Keratinocyte (primary cell): ENCODE measurements around the gene MALAT1.

Experiments
- EZH2 ChIP-seq: IDR thresholded peaks from one replicate; pipeline ENCODE4 v1.6.1; 2012; ENCODE audit warnings: inconsistent platforms, mild to moderate bottlenecking, low read length, moderate library complexity
- TF ChIP-seq, protein P1 (sequence below), 3 experiments: IDR thresholded peaks in 1 of 3; conservative IDR thresholded peaks in 1 of 3; optimal IDR thresholded peaks in 1 of 3; 2 replicates in 2 of 3; 3 replicates in 1 of 3; pipeline versions ENCODE3 to v1.5.1; 2011; ENCODE audit warnings: low read length in 3 of 3, mild to moderate bottlenecking in 3 of 3, moderate library complexity in 2 of 3, control low read depth in 1 of 3, inconsistent platforms in 1 of 3; ENCODE audit not compliant: insufficient read depth in 2 of 3; ENCODE audit errors: extremely low read depth in 1 of 3

DNA sequence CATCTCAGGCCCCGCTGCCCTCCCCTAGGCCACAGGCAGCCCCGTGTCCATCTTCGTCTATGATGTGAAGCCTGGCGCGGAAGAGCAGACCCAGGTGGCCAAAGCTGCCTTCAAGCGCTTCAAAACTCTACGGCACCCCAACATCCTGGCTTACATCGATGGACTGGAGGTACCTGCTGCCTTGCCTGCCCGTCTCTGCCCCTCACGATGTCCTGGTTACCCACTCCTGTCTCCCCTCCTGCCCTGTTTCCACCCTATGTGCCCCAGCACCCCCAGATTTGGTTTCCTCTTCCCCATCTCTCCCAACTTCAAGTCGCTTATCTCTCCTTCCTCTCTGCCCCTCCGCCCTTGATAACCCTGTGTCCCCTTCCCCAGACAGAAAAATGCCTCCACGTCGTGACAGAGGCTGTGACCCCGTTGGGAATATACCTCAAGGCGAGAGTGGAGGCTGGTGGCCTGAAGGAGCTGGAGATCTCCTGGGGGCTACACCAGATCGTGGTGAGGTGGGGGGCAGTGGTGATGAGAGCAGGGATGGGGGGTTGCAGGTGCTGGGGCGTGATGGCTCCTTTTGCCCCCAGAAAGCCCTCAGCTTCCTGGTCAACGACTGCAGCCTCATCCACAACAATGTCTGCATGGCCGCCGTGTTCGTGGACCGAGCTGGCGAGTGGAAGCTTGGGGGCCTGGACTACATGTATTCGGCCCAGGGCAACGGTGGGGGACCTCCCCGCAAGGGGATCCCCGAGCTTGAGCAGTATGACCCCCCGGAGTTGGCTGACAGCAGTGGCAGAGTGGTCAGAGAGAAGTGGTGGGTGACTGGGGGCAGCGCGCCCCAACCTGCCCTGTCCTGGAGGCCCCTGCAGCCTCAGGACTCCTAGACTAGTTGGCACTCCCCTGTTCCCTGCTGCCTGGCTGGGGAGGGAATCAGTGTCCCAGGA is 27.0 kb downstream of the MALAT1 start:
- TF ChIP-seq, protein P1, sequence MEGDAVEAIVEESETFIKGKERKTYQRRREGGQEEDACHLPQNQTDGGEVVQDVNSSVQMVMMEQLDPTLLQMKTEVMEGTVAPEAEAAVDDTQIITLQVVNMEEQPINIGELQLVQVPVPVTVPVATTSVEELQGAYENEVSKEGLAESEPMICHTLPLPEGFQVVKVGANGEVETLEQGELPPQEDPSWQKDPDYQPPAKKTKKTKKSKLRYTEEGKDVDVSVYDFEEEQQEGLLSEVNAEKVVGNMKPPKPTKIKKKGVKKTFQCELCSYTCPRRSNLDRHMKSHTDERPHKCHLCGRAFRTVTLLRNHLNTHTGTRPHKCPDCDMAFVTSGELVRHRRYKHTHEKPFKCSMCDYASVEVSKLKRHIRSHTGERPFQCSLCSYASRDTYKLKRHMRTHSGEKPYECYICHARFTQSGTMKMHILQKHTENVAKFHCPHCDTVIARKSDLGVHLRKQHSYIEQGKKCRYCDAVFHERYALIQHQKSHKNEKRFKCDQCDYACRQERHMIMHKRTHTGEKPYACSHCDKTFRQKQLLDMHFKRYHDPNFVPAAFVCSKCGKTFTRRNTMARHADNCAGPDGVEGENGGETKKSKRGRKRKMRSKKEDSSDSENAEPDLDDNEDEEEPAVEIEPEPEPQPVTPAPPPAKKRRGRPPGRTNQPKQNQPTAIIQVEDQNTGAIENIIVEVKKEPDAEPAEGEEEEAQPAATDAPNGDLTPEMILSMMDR (optimal IDR thresholded peaks at IDR 0.05 in 1 of 3, IDR thresholded peaks at IDR 0.05 in 1 of 3, conservative IDR thresholded peaks at IDR 0.05 in 1 of 3; ENCODE audit: extremely low read depth in 1 of 3, insufficient read depth in 2 of 3, low read length in 3 of 3): no peak
- no peak for TF ChIP-seq EZH2
